Memory B cell (primary cell): Measurements from ENCODE around the gene PALLD.

Source experiments
- ATAC-seq: fragments of 150-1000 bp; cut with Tn5 transposase; 2 replicates; pipeline ENCODE4 v1.10.0; 2021; ENCODE audit warnings: low read depth, mild to moderate bottlenecking, moderate library complexity
- DNase-seq, 2 donors: peaks; one replicate each; pipeline ENCODE4 v3.0.0; 2022; ENCODE audit warnings: low spot score in 2 of 2
- H3K27ac Mint-ChIP-seq: one replicate; pipeline ENCODE4 v1.8.0; 2022; ENCODE audit warnings: mild to moderate bottlenecking, moderate library complexity, mixed read lengths
- H3K27me3 Mint-ChIP-seq: one replicate; pipeline ENCODE4 v1.8.0; 2022; ENCODE audit warnings: mixed read lengths
- H3K36me3 Mint-ChIP-seq: one replicate; pipeline ENCODE4 v1.8.0; 2022; ENCODE audit warnings: mild to moderate bottlenecking, mixed read lengths
- H3K4me1 Mint-ChIP-seq: one replicate; pipeline ENCODE4 v1.8.0; 2022; ENCODE audit warnings: mixed read lengths
- H3K4me3 Mint-ChIP-seq: one replicate; pipeline ENCODE4 v1.8.0; 2022; ENCODE audit warnings: mild to moderate bottlenecking, moderate library complexity, mixed read lengths
- H3K9me3 Mint-ChIP-seq: one replicate; pipeline ENCODE4 v1.8.0; 2022; ENCODE audit warnings: mixed read lengths

The PALLD gene

DNA sequence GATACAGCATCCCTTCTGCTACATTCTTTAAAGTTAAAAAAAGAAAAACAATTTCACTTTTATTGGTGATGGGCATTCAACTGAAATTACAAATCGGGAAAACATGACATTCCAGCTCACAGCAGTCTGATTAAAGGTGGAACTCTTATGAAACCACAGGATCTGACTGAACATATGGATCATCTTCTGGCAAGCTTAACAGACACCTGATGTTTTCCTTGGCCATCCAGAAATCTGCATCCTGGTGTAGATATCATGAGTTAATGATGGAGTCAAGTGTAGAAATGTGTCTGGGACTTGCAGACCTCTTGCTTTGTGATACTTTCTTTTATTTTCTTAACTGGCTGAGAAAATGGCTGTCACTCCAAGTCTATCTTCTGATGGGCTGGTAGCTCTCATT is 345.3 kb downstream of the PALLD start:
- Mint-ChIP-seq H3K36me3 (no peaks in the 10 kb centered on the region), H3K9me3 (no peaks in the 10 kb centered on the region), H3K27ac (no peak overlapping the region), H3K4me1 (no peaks in the 10 kb centered on the region), H3K27me3 (peaks cover 20% of the 10 kb centered on the region), H3K4me3 (no peak overlapping the region)
- ATAC-seq = no peak
- DNase-seq = no peak

GRCh38 chr4:168843635-168844034 is 346.8 kb downstream of the PALLD start:
- ATAC-seq (no peak), DNase-seq (no peak)
- H3K9me3 Mint-ChIP-seq = no peaks in the 10 kb centered on the region
- no peaks in the 10 kb centered on the region for H3K4me1 Mint-ChIP-seq
- no peaks in the 10 kb centered on the region for H3K36me3 Mint-ChIP-seq
- H3K27me3 Mint-ChIP-seq = peaks cover 12% of the 10 kb centered on the region
- H3K4me3 Mint-ChIP-seq = no peak overlapping the region
- H3K27ac Mint-ChIP-seq = no peak overlapping the region

GRCh38 chr4:168844353-168845049 is 347.6 kb downstream of the PALLD start:
- Mint-ChIP-seq H3K9me3 (no peaks in the 10 kb centered on the region), H3K4me3 (no peak overlapping the region), H3K36me3 (no peaks in the 10 kb centered on the region), H3K27ac (no peak overlapping the region), H3K27me3 (peaks cover 8% of the 10 kb centered on the region), H3K4me1 (peaks cover 3% of the 10 kb centered on the region)
- ATAC-seq = no peak
- DNase-seq = no peak

DNA sequence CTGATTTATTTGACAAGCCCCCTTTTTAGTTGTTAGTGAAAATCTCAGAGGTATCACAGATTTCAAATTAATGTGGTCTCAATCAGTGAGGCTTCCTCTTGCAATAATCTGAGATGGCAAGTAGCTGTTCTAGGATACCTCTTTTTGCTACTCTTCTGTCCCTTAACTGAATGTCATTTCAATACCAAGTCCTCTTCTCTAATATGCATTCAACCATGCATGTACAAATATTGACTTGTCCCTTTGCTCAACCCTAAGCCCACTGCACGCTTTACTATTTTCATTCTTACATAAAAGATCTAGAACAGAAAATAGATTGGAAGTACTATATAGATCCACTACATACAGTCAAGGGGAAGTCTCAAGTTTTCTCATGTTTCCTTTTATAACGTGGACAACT is 349.0 kb downstream of the PALLD start:
- ATAC-seq (no peak), DNase-seq (no peak)
- Mint-ChIP-seq H3K4me1 (peaks cover 3% of the 10 kb centered on the region), H3K36me3 (no peaks in the 10 kb centered on the region), H3K27me3 (peaks cover 8% of the 10 kb centered on the region), H3K4me3 (no peak overlapping the region), H3K27ac (no peak overlapping the region), H3K9me3 (no peaks in the 10 kb centered on the region)

DNA sequence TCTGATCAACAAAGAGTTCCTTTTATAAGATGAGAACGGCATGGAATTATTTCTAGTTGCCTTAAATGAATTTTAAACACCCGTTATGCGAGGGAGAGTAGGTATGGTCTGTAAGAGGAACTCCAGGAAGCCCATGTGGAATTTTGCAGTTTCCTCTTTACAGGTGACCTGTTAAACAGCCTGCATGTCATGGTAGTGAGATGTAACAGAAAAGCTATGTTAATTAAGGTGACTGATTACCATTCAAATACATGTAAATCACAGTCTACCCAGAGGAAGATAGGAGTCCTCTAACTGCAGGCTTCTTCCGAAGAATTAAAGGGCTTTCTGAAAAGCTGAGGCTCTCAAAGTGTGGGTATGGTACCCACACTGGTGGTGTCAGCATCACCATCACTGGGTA is 349.6 kb downstream of the PALLD start:
- Mint-ChIP-seq H3K4me3 (no peak overlapping the region), H3K9me3 (no peaks in the 10 kb centered on the region), H3K27ac (no peak overlapping the region), H3K27me3 (peaks cover 9% of the 10 kb centered on the region), H3K36me3 (no peaks in the 10 kb centered on the region), H3K4me1 (peaks cover 3% of the 10 kb centered on the region)
- DNase-seq = no peak
- no peak for ATAC-seq

- no peak for ATAC-seq
- H3K9me3 Mint-ChIP-seq = no peaks in the 10 kb centered on the region
These were observed 351.1 kb downstream of the PALLD start for GRCh38 chr4:168847771-168848502.

GRCh38 chr4:168849030-168849675 is 352.3 kb downstream of the PALLD start:
- Mint-ChIP-seq H3K4me3 (no peak overlapping the region), H3K27ac (no peak overlapping the region), H3K4me1 (peaks cover 9% of the 10 kb centered on the region), H3K9me3 (no peaks in the 10 kb centered on the region), H3K36me3 (no peaks in the 10 kb centered on the region), H3K27me3 (peaks cover 10% of the 10 kb centered on the region)
- ATAC-seq = no peak
- no peak for DNase-seq

More at GRCh38 chr4:168847771-168848502, 351.1 kb downstream of the PALLD start:
- H3K27ac Mint-ChIP-seq = no peak overlapping the region
- H3K36me3 Mint-ChIP-seq = no peaks in the 10 kb centered on the region
- H3K4me3 Mint-ChIP-seq = no peak overlapping the region
- no peak for DNase-seq
- H3K27me3 Mint-ChIP-seq = peaks cover 9% of the 10 kb centered on the region
- H3K4me1 Mint-ChIP-seq = peaks cover 3% of the 10 kb centered on the region

DNA sequence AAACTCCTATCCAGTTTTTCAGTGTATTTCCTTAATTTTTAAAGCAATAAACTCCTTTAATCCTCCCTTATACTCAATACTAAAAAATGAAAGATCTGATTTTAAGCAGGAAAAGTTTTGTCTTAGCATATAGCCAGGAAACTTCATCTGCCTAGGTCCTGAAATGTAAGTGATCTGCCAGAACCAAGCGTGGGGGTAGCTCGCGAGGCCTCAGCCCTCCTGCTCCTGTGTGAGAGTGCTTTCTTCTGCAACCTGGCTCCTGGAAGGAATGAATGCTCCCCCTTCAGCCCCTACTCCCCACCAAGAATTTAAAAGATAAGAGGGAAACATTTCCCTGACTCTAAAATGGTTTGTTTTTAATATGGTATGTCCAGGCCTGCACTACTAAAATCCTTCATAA is 353.1 kb downstream of the PALLD start:
- no peak overlapping the region for H3K27ac Mint-ChIP-seq
- peaks cover 9% of the 10 kb centered on the region for H3K4me1 Mint-ChIP-seq
- no peak for ATAC-seq
- H3K9me3 Mint-ChIP-seq = no peaks in the 10 kb centered on the region
- peaks cover 8% of the 10 kb centered on the region for H3K27me3 Mint-ChIP-seq
- no peaks in the 10 kb centered on the region for H3K36me3 Mint-ChIP-seq
- DNase-seq = no peak
- no peak overlapping the region for H3K4me3 Mint-ChIP-seq

- DNase-seq (no peak), ATAC-seq (no peak)
- no peak overlapping the region for H3K27ac Mint-ChIP-seq
- peaks cover 3% of the 10 kb centered on the region for H3K9me3 Mint-ChIP-seq
- H3K27me3 Mint-ChIP-seq = peaks cover 11% of the 10 kb centered on the region
- no peaks in the 10 kb centered on the region for H3K36me3 Mint-ChIP-seq
- peaks cover 9% of the 10 kb centered on the region for H3K4me1 Mint-ChIP-seq
- no peak overlapping the region for H3K4me3 Mint-ChIP-seq
These were observed 355.5 kb downstream of the PALLD start for GRCh38 chr4:168852387-168852786.

DNA sequence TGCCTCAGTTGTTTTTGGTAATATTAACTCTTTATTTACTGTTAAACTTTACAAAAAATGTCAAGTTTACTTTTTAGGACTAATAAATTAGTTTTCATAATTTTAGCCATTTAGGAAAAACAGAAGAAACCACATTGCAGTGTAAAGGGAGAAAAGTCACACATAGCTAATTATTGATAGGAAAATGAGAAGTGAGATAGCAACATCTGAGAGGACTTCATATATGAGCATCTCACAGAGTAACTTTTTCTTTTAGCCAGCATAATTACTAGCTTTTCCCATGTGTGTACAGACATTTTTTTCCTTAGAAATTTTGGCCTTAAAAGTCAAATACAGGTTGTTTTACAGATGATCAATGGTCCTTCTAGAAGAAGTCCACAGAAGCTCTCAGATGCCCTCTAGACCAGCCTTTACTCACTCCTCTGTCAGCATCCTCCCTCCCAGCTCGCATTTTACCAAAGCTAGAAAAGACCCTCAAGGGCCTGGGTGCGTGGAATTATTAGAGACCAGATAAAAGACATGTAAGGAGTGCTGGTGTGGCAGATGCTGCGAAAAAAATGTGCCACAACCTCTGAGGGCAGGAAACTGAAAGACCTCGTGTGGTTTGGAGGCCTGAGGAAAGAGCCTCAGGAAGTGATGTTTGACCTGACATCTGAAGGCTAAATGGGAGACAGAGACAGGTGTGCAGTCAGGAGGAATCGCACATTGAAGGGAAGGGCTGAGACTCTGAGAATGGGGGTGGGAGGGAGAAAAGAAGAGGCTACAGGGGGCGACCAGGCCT is 356.3 kb downstream of the PALLD start:
- DNase-seq = no peak
- no peak for ATAC-seq
- H3K27ac Mint-ChIP-seq = no peak overlapping the region
- H3K4me3 Mint-ChIP-seq = no peak overlapping the region
- H3K9me3 Mint-ChIP-seq = peaks cover 3% of the 10 kb centered on the region
- no peaks in the 10 kb centered on the region for H3K36me3 Mint-ChIP-seq
- H3K27me3 Mint-ChIP-seq = peaks cover 11% of the 10 kb centered on the region
- H3K4me1 Mint-ChIP-seq = peaks cover 9% of the 10 kb centered on the region

GRCh38 chr4:168853770-168854169 is 356.9 kb downstream of the PALLD start:
- Mint-ChIP-seq H3K4me1 (peaks cover 9% of the 10 kb centered on the region), H3K4me3 (no peak overlapping the region), H3K9me3 (peaks cover 3% of the 10 kb centered on the region), H3K27ac (no peak overlapping the region), H3K36me3 (no peaks in the 10 kb centered on the region), H3K27me3 (peaks cover 11% of the 10 kb centered on the region)
- DNase-seq (no peak), ATAC-seq (no peak)

DNA sequence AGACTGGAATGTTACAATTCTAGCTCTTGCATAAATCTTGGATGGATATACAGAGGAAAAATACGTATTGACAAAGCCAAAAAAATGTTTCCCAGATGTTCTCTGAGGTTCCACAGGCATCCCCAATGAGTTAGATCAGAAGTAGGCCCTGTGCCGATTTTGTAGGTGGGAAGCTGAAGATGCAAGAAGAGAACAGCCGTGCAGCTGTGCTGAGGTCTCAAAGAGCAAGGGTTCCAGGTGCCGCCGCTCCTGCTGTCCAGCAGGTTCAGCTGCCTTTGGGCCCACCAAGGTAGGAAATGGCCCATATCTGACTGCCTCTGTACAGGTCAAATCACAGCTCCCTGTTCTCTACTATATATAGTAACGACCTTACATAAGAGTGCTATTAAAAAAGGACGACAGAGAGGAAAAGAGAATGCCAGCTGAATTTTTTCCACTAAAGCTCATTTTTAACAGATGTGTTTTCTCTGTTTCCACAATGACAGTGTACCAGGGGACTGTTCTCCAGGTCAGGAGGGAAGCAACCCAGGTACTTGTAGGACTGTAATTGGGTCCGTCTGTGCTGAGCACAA is 357.6 kb downstream of the PALLD start:
- H3K9me3 Mint-ChIP-seq = peaks cover 3% of the 10 kb centered on the region
- DNase-seq = no peak
- no peak for ATAC-seq
- H3K4me3 Mint-ChIP-seq = no peak overlapping the region
- H3K4me1 Mint-ChIP-seq = peaks cover 5% of the 10 kb centered on the region
- H3K36me3 Mint-ChIP-seq = no peaks in the 10 kb centered on the region
- H3K27me3 Mint-ChIP-seq = peaks cover 13% of the 10 kb centered on the region
- no peak overlapping the region for H3K27ac Mint-ChIP-seq

GRCh38 chr4:168856312-168856711 is 359.5 kb downstream of the PALLD start:
- peaks cover 11% of the 10 kb centered on the region for H3K27me3 Mint-ChIP-seq
- DNase-seq (no peak), ATAC-seq (no peak)
- H3K4me3 Mint-ChIP-seq = no peak overlapping the region
- peaks cover 3% of the 10 kb centered on the region for H3K9me3 Mint-ChIP-seq
- H3K4me1 Mint-ChIP-seq = peaks cover 5% of the 10 kb centered on the region
- H3K36me3 Mint-ChIP-seq = no peaks in the 10 kb centered on the region
- H3K27ac Mint-ChIP-seq = no peak overlapping the region
